ENCODE results near the gene ZC3H4. TPM values are rescaled to one million over a fixed set of nuclear protein-coding genes. Genes with fewer than 3 reads are reported as not detected.
"Not testable (repeated sequence)": the region's sequence is repeated elsewhere in the genome, so short reads cannot be mapped to it uniquely, and the experiment has no call there.

Gene ZC3H4
- total and polyA plus RNA-seq, 2 donors, result 12.1 to 14.3 TPM

DNA sequence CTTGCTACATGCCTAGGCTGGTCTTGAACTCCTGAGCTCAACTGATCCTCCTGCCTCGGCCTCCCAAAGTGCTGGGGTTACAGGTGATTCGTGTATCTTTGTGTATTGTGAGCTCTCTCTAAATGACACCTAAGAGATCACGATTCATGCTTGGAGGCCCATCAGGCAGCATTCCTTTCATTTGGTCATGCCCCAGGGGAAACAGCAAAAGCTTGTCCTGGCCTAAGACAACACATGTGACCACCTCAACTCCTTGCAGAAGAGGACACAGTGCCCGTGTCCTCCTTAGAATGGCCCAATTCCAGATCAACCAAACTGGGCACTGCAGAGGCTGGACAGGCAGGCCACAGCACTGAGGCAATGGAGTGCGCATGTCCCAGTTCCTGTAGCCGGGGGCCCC lies 32.5 kb downstream of the ZC3H4 start:
- peaks cover 84 to 92% of the 10 kb centered on the region in 2 donors for H3K36me3 ChIP-seq (ENCODE audit: control insufficient read depth in 2 of 2, insufficient read depth in 2 of 2, low read length in 1 of 2)
- no peaks in the 10 kb centered on the region for H3K4me1 ChIP-seq (ENCODE audit: control insufficient read depth in 2 of 2, insufficient read depth in 2 of 2, low read length in 2 of 2)
- no peak overlapping the region for H3K4me3 ChIP-seq (ENCODE audit: low read length in 2 of 2)
- no peaks in the 10 kb centered on the region for H3K9me3 ChIP-seq (ENCODE audit: control insufficient read depth in 2 of 2, insufficient read depth in 1 of 2, low read length in 1 of 2)
- no peak overlapping the region for H3K27ac ChIP-seq (ENCODE audit: low read depth in 1 of 2, low read length in 1 of 2)
- WGBS, result 96% methylated on average over 6 of the region's 6 CpGs
- DNase-seq (ENCODE audit: low read depth in 6 of 9, low spot score in 9 of 9), result no peak
- no peaks in the 10 kb centered on the region for H3K27me3 ChIP-seq (ENCODE audit: control insufficient read depth in 2 of 2, insufficient read depth in 1 of 2, low read length in 1 of 2)

DNA sequence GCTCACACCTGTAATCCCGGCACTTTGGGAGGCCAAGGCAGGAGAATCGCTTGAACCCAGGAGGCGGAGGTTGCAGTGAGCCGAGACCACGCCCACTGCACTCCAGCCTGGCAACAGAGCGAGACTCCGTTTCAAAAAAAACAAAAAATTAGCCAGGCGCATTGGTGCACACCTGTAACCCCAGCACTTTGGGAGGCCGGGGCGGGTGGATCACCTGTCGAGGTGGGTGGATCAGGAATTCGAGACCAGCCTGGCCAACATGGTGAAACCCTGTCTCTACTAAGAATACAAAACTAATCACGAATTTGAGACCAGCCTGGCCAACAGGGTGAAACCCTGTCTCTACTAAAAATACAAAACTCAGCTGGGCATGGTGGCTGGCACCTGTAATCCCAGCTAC lies 35.2 kb downstream of the ZC3H4 start:
- 98% methylated on average over 13 of the region's 13 CpGs for WGBS
- peaks cover 84 to 93% of the 10 kb centered on the region in 2 donors for H3K36me3 ChIP-seq (ENCODE audit: control insufficient read depth in 2 of 2, insufficient read depth in 2 of 2, low read length in 1 of 2)
- H3K27ac ChIP-seq (ENCODE audit: low read depth in 1 of 2, low read length in 1 of 2); H3K27me3 ChIP-seq (ENCODE audit: control insufficient read depth in 2 of 2, insufficient read depth in 1 of 2, low read length in 1 of 2); DNase-seq (ENCODE audit: low read depth in 6 of 9, low spot score in 9 of 9); H3K4me3 ChIP-seq (ENCODE audit: low read length in 2 of 2); H3K9me3 ChIP-seq (ENCODE audit: control insufficient read depth in 2 of 2, insufficient read depth in 1 of 2, low read length in 1 of 2); H3K4me1 ChIP-seq (ENCODE audit: control insufficient read depth in 2 of 2, insufficient read depth in 2 of 2, low read length in 2 of 2): not testable (repeated sequence)

DNA sequence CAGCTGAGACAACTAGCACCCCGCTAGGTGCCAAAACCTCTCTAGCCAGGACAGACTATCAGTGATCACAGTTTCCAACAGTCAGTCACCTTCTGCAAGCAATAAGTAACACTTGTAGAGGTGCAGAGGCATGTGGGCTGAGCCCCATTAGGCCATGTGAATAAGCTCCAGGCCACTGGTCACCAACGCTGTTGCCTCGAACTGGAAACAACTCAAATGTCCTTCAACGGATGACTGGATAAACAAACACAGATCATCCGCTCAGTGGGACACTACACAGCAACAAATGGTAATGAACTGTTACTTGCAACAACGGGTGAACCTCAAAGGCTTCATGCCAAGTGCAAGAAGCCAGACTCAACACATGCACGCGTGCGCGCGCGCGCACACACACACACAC lies 37.6 kb downstream of the ZC3H4 start:
- 90% methylated on average over 13 of the region's 13 CpGs for WGBS
- Histone ChIP-seq H3K27me3 (ENCODE audit: control insufficient read depth in 2 of 2, insufficient read depth in 1 of 2, low read length in 1 of 2) (no peaks in the 10 kb centered on the region), H3K4me3 (ENCODE audit: low read length in 2 of 2) (no peak overlapping the region), H3K4me1 (ENCODE audit: control insufficient read depth in 2 of 2, insufficient read depth in 2 of 2, low read length in 2 of 2) (no peaks in the 10 kb centered on the region), H3K27ac (ENCODE audit: low read depth in 1 of 2, low read length in 1 of 2) (no peak overlapping the region), H3K36me3 (ENCODE audit: control insufficient read depth in 2 of 2, insufficient read depth in 2 of 2, low read length in 1 of 2) (peaks cover 84 to 89% of the 10 kb centered on the region in 2 donors), H3K9me3 (ENCODE audit: control insufficient read depth in 2 of 2, insufficient read depth in 1 of 2, low read length in 1 of 2) (no peaks in the 10 kb centered on the region)
- DNase-seq (ENCODE audit: low read depth in 6 of 9, low spot score in 9 of 9), result no peak

DNA sequence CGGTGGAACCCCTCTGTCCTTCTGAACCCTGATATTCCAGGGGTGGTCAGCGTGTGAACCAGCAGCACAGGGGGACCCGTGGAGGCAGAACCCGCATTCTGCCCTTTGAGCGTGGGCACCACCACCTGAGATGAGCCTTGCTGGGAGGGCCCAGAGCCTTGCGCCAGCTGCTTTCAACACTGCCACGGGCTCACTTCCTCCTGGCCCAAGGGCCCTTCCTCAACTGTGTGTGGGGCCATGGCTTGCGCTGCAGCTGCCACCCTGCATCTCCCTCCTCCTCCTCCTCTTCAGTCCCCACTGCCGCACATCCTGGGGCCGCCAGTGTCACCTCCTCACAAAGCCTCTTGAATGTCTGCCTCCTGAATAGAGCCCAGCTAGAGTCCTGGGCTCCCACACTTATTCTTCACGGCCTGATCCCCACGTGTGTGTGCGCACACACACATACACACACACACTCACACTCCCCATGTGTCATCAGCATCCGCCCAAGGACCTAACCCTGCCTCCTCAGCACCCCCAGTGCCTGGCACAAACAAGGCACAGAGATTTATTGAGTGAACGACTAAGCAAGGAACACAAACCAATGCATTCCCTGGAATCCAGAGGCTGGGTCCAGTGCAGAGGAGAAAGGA lies 38.3 kb downstream of the ZC3H4 start:
- H3K4me1 ChIP-seq (ENCODE audit: control insufficient read depth in 2 of 2, insufficient read depth in 2 of 2, low read length in 2 of 2), result no peaks in the 10 kb centered on the region
- H3K27me3 ChIP-seq (ENCODE audit: control insufficient read depth in 2 of 2, insufficient read depth in 1 of 2, low read length in 1 of 2), result no peaks in the 10 kb centered on the region
- H3K4me3 ChIP-seq (ENCODE audit: low read length in 2 of 2), result no peak overlapping the region
- H3K27ac ChIP-seq (ENCODE audit: low read depth in 1 of 2, low read length in 1 of 2), result no peak overlapping the region
- peaks cover 84 to 88% of the 10 kb centered on the region in 2 donors for H3K36me3 ChIP-seq (ENCODE audit: control insufficient read depth in 2 of 2, insufficient read depth in 2 of 2, low read length in 1 of 2)
- no peaks in the 10 kb centered on the region for H3K9me3 ChIP-seq (ENCODE audit: control insufficient read depth in 2 of 2, insufficient read depth in 1 of 2, low read length in 1 of 2)
- 77% methylated on average over 15 of the region's 15 CpGs for WGBS
- no peak for DNase-seq (ENCODE audit: low read depth in 6 of 9, low spot score in 9 of 9)

DNA sequence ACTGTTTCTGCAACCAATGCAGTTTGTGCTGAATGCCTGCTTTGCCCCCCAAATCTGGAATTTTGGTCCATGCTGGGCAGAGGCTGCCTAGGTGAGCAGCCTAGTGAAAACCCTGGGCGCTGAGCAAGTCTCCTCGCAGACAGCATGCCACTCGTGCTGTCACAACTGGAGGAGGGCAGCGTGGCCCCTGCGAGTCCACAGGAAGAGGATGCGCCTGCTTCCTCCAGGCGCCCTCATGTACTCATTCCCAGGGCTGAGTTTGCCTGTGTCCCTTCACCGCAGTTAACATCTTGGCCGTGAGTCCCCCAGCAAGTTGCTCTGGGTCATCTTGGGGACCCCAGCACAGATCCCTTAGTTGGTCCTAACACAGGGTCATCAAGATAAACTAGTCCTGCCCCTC lies 39.0 kb downstream of the ZC3H4 start:
- DNase-seq (ENCODE audit: low read depth in 6 of 9, low spot score in 9 of 9), result no peak
- no peak overlapping the region for H3K4me3 ChIP-seq (ENCODE audit: low read length in 2 of 2)
- no peaks in the 10 kb centered on the region for H3K4me1 ChIP-seq (ENCODE audit: control insufficient read depth in 2 of 2, insufficient read depth in 2 of 2, low read length in 2 of 2)
- peaks cover 84 to 88% of the 10 kb centered on the region in 2 donors for H3K36me3 ChIP-seq (ENCODE audit: control insufficient read depth in 2 of 2, insufficient read depth in 2 of 2, low read length in 1 of 2)
- no peaks in the 10 kb centered on the region for H3K27me3 ChIP-seq (ENCODE audit: control insufficient read depth in 2 of 2, insufficient read depth in 1 of 2, low read length in 1 of 2)
- H3K9me3 ChIP-seq (ENCODE audit: control insufficient read depth in 2 of 2, insufficient read depth in 1 of 2, low read length in 1 of 2), result no peaks in the 10 kb centered on the region
- WGBS, result 68% methylated on average over 9 of the region's 9 CpGs
- H3K27ac ChIP-seq (ENCODE audit: low read depth in 1 of 2, low read length in 1 of 2), result no peak overlapping the region

DNA sequence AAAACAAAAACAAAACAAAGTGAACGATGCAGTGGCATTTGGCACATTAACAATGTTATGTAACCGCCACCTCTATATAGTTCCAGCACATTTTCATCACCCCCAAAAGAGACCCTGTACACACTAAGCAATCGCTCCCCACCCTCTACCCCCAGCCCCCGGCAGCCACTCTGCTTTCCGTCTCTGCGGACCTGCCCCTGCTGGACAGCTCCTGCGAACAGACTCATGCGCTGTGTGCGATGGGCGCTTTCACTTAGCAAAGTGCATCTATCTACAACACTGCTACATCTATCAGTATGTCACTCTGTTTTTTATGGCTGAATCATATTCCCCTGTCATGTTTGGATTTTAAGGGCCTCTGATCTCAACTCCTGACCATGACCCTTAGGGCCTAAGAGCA lies 40.0 kb downstream of the ZC3H4 start:
- WGBS, result 98% methylated on average over 10 of the region's 10 CpGs
- Histone ChIP-seq H3K27ac (ENCODE audit: low read depth in 1 of 2, low read length in 1 of 2) (no peak overlapping the region), H3K36me3 (ENCODE audit: control insufficient read depth in 2 of 2, insufficient read depth in 2 of 2, low read length in 1 of 2) (peaks cover 89 to 91% of the 10 kb centered on the region in 2 donors), H3K4me1 (ENCODE audit: control insufficient read depth in 2 of 2, insufficient read depth in 2 of 2, low read length in 2 of 2) (no peaks in the 10 kb centered on the region), H3K9me3 (ENCODE audit: control insufficient read depth in 2 of 2, insufficient read depth in 1 of 2, low read length in 1 of 2) (no peaks in the 10 kb centered on the region), H3K4me3 (ENCODE audit: low read length in 2 of 2) (no peak overlapping the region), H3K27me3 (ENCODE audit: control insufficient read depth in 2 of 2, insufficient read depth in 1 of 2, low read length in 1 of 2) (no peaks in the 10 kb centered on the region)
- no peak for DNase-seq (ENCODE audit: low read depth in 6 of 9, low spot score in 9 of 9)

DNA sequence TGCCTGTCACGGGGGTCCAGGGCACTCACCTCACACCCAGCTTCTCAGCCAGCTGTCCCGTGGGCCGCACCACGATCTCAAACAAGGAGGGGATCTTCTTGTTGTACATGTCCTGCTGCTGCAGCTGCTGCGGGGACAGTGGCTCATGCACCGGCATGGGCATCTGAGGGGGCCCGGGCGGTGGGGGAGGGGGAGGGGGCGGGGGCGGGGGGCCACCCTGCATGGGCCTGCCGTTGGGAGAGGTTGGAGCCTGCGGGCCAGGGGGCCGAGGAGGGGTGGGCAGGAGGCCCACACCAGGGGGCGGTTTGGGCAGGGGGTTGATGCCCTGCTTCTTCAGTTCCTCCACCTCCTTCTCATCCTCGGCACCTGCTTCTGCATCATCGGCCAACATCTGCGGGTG lies 41.3 kb downstream of the ZC3H4 start:
- Histone ChIP-seq H3K4me1 (ENCODE audit: control insufficient read depth in 2 of 2, insufficient read depth in 2 of 2, low read length in 2 of 2) (no peaks in the 10 kb centered on the region), H3K9me3 (ENCODE audit: control insufficient read depth in 2 of 2, insufficient read depth in 1 of 2, low read length in 1 of 2) (no peaks in the 10 kb centered on the region), H3K4me3 (ENCODE audit: low read length in 2 of 2) (no peak overlapping the region), H3K27ac (ENCODE audit: low read depth in 1 of 2, low read length in 1 of 2) (no peak overlapping the region), H3K36me3 (ENCODE audit: control insufficient read depth in 2 of 2, insufficient read depth in 2 of 2, low read length in 1 of 2) (peaks cover 94 to 96% of the 10 kb centered on the region in 2 donors), H3K27me3 (ENCODE audit: control insufficient read depth in 2 of 2, insufficient read depth in 1 of 2, low read length in 1 of 2) (no peaks in the 10 kb centered on the region)
- DNase-seq (ENCODE audit: low read depth in 6 of 9, low spot score in 9 of 9), result no peak
- 97% methylated on average over 17 of the region's 17 CpGs for WGBS

DNA sequence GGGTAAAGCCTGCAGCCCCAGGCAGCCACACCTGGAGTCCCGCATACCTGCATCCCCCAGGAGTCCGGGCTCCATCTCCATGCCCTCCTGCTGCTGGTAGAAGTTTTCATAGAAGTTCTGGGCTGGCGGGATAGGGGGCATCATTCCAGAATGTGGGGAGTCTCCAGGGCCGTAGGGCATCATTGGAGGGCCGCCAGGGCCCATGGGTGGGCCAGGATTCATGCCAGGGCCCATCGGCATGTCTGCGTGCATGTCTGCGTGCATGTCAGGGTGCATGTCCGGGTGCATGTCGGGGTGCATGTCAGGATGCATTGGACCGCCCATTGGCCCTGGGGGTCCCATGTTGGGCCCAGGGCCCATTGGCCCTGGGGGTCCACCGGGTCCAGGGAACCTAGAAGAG lies 41.8 kb downstream of the ZC3H4 start:
- 93% methylated on average over 12 of the region's 12 CpGs for WGBS
- peaks cover 93 to 98% of the 10 kb centered on the region in 2 donors for H3K36me3 ChIP-seq (ENCODE audit: control insufficient read depth in 2 of 2, insufficient read depth in 2 of 2, low read length in 1 of 2)
- no peak for DNase-seq (ENCODE audit: low read depth in 6 of 9, low spot score in 9 of 9)
- no peaks in the 10 kb centered on the region for H3K9me3 ChIP-seq (ENCODE audit: control insufficient read depth in 2 of 2, insufficient read depth in 1 of 2, low read length in 1 of 2)
- no peak overlapping the region for H3K27ac ChIP-seq (ENCODE audit: low read depth in 1 of 2, low read length in 1 of 2)
- H3K27me3 ChIP-seq (ENCODE audit: control insufficient read depth in 2 of 2, insufficient read depth in 1 of 2, low read length in 1 of 2), result no peaks in the 10 kb centered on the region
- H3K4me1 ChIP-seq (ENCODE audit: control insufficient read depth in 2 of 2, insufficient read depth in 2 of 2, low read length in 2 of 2), result no peaks in the 10 kb centered on the region
- H3K4me3 ChIP-seq (ENCODE audit: low read length in 2 of 2), result no peak overlapping the region

DNA sequence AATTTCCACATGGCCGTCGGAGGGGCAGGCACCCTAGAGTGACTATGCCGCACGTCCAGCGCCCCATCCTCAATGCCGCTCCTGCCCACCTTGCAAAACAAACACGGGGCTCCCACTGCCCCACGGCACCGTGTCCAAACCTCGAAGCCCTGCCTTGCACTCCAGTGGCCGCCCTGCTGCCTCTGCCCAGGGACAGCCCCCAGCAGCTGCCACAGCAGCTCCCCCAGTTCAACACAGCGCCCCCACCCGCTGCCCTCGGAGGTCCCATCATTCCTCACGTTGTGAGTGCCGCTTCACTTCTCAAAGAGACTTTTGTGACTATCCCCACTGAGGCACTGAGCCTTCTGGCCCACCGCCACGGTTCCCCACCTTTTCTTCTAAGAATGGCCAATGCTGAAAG lies 42.8 kb downstream of the ZC3H4 start:
- Histone ChIP-seq H3K36me3 (ENCODE audit: control insufficient read depth in 2 of 2, insufficient read depth in 2 of 2, low read length in 1 of 2) (peaks cover 93 to 98% of the 10 kb centered on the region in 2 donors), H3K9me3 (ENCODE audit: control insufficient read depth in 2 of 2, insufficient read depth in 1 of 2, low read length in 1 of 2) (no peaks in the 10 kb centered on the region), H3K4me3 (ENCODE audit: low read length in 2 of 2) (no peak overlapping the region), H3K27me3 (ENCODE audit: control insufficient read depth in 2 of 2, insufficient read depth in 1 of 2, low read length in 1 of 2) (no peaks in the 10 kb centered on the region), H3K4me1 (ENCODE audit: control insufficient read depth in 2 of 2, insufficient read depth in 2 of 2, low read length in 2 of 2) (no peaks in the 10 kb centered on the region), H3K27ac (ENCODE audit: low read depth in 1 of 2, low read length in 1 of 2) (no peak overlapping the region)
- 99% methylated on average over 18 of the region's 18 CpGs for WGBS
- no peak for DNase-seq (ENCODE audit: low read depth in 6 of 9, low spot score in 9 of 9)
